Frontal cortex (tissue), 4 donors: ENCODE measurements around the gene UBALD1. TPM values are rescaled to one million over a fixed set of nuclear protein-coding genes. Genes with fewer than 3 reads are reported as not detected.
A peak's percentile ranks its signal among the peaks of the same experiment; 100 is the strongest.
"Not testable (repeated sequence)": the region's sequence is repeated elsewhere in the genome, so short reads cannot be mapped to it uniquely, and the experiment has no call there.

Experiments
- DNase-seq, 2 donors: peaks; one replicate each; pipeline ENCODE4 v3.0.0; 2012; ENCODE audit warnings: low spot score in 2 of 2
- FAIRE-seq: peaks from 2 replicates; lab custom pipeline; 2012; peaks lifted over from hg19 to GRCh38; lab: Jason Lieb, UNC
- total RNA-seq: library from RNA; depleted of rRNA; stranded (reverse); fragments of >200 nt; gene quantifications from one replicate; pipeline ENCODE4 v1.2.3, GENCODE V29; 2014
- donor health status: control.
- donor health status: control.
- donor health status: control.

The UBALD1 gene
- total RNA-seq, result 1.6 TPM

DNA sequence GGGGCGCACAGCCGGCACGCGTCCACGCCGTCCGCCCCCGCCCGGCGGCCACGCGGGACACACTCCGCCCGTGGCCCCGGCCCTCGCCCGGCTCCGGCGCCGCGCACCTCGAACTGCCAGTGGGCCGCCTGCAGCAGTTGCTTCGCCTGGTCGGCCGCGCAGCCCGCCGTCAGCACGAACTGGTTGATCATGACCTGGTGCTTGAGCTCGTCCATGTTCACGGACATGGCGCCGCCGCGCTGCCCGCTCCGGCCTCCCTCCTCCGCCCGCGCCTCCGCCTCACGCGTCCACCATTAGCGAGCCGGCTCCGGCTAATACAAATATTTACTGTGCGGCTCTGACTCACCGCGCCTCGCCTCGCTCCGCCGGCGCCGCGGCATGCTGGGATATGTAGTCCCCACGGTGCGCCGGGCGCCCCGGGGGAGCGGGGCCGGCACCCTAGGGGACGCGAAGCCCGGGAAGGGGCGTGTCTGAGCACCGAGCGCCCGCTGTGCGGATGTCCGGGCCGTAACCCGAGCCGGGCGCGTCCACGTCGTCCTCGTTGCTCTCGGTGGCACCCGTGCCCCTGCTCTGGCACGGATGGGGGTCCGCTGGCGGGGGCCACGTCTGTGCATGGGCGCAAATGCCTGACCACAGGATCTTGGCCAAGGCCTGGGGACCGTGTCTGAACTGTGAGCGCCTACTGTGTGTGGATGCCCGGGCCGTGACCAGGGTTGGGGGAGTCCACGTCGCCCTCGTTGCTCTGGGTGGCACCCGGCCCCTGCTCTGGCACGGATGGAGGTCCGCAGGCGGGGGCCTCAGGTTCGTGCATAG, at the start of gene UBALD1:
UBALD1 (minus strand) TSS at position 318 of the 813 bp plus-strand sequence; CDS start at position 227, 91 bp downstream.
- DNase-seq (peak; percentile 88 to 93), FAIRE-seq (no peak)

GRCh38 chr16:4663777-4664465, 49.2 kb upstream of the UBALD1 start:
- DNase-seq, result no peak
- no peak for FAIRE-seq

DNA sequence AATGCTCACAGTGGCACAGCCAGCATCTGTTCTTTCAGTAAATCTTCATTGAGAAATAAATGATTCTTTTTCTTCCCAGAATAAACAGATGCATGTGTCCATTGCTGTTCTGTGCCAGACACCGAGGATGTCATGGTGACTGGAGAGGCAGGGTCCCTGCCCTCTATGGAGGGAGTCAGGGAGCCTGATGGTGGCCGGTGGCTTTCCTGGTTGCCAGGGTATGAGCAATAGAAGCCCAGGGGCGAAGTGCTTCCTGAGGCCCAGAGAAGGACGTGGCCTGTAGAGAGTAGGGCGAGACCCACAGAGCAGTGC, 48.7 kb upstream of the UBALD1 start:
- FAIRE-seq (no peak), DNase-seq (no peak)

- FAIRE-seq (no peak), DNase-seq (no peak)
These were observed 47.0 kb upstream of the UBALD1 start for GRCh38 chr16:4661661-4662060.

DNA sequence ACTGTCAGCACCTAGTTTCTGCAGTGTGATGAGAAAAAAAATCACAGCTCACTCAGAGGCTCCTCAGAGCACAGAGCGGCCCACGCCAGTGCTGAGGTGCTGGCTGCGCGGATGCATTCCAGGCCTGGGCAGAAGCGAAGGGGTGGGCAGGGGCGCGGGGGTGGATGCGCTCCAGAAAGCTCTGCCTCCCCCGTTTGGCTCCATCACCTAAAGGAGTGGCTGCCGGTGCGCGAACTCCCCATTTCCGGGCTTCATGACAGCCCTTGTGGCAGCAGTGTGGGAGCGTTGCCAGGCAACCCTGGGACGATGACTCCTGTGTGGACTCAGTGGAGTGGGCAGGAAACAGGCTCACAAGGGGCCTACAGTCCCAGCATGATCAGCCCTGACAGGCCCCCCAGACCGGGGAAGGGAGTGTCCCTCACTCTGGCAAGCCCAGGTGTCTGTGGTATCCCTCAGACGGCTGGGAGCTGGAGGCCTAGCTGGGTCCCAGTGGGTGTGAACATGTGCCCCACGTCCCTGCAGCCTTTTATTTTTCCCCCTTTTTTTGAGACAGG, 45.8 kb upstream of the UBALD1 start:
- DNase-seq (peak in 1 of 2 donors; percentile 77), FAIRE-seq (no peak)

DNA sequence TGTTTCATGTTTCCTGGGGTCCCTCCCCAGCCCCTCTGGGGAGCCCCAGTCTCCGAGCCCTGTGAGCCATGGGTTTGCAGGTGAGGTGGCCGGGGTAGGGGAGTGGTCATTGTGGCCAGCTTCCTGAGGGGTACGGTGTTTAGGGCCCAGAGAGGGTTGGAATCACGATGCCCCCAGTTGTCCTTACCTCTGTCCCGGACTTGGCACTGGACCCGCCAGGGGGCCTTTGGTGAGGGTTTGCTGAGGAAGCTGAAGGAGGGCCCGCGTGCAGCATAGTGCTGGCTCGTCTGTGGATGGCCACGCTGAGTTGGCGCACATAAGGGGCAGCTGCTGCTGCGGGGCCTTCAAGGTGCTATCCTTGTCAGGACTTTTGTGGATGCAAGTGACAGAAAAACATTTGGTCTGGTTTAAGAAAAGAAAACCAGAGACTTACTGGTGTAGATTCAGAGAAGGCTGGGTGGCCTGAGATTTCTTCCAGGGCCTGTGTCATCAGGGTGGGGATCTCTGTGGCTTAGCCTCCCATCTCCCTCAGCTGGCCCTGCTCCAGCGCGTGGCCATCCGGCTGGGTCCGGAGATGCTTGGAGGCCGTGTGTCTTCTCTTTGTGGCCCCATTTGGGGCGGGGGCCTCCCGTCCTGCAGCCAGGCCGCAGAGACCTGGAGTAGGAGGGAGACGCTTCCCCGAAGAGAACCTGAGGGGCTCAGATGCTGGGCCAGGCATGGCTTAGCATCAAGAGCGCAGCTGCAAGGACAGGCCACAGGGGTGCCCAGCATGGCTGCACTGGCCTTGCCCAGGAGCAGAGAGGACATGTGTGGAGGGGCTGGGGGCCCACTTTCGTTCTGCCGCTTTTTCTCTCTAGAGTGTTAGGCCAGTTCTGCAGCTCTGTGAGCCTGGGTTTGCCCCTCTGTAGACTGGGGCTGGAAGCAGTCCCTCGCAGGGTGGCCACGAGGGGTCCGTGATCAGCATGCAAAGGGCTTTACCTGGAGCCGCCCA, 45.0 kb upstream of the UBALD1 start:
- no peak for DNase-seq
- no peak for FAIRE-seq

DNA sequence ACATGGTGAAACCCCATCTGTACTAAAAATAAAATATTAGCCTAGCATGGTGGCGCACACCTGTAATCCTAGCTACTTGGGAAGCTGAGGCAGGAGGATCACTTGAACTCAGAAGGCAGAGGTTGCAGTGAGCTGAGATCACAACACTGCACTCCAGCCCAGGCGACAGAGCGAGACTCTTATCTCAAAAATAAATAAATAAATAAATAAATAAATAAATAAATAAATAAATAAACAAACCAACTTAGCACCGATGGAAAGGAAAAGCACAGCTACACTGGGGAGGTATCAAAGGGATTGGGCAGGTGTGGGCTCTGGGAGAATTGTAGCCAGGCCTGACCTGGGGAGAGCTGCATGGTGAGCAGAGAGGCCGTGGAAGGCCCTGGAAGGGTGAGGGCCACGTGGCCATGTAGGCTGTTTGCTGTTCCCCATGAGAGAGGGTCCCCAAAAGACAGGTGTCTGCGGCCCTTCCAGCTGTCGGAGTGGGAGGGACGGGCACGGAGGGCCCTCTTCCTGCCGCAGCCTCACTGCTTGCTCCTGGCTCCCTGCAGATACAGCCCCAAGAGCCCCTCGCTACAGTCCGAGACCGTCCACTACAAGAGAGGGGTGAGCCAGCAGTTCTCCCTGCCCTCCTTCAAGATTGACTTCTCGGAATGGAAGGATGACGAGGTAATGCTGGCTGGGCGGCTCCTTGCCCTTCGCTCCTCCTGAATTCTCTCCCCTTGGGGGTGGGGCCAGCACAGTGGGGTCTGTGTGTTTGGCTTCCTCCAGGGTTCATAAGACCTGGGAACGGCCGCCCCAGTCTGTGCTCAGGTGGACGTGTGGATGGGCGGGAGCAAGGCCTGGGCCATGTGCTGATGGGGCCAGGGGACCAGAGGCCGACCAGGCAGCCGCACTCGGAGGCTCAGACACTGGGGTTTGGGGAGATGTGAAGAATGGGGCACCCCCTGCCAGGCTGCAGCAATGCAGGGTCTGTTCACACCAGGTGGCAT, 42.3 kb upstream of the UBALD1 start:
- DNase-seq (no peak), FAIRE-seq (no peak)

DNA sequence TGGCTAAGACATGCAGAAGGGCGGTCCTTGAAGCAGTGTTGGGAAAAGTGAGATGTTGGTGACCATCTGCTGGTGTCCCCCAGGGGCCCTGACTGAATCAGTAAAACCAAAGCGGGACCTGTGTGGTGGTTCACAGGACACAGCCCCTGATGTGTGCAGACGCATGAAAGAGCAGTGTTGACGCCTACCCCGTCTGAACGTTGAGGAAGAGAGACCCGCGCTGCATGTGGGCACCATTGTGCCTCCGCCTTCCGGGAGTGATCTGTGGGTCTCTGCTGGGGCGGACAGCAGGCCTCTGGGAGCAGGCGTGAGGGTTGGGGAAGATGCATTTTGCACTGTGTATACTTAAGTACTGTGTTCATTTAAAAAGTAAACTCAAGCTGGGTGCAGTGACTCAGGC, 41.5 kb upstream of the UBALD1 start:
- no peak for DNase-seq
- FAIRE-seq, result no peak

DNA sequence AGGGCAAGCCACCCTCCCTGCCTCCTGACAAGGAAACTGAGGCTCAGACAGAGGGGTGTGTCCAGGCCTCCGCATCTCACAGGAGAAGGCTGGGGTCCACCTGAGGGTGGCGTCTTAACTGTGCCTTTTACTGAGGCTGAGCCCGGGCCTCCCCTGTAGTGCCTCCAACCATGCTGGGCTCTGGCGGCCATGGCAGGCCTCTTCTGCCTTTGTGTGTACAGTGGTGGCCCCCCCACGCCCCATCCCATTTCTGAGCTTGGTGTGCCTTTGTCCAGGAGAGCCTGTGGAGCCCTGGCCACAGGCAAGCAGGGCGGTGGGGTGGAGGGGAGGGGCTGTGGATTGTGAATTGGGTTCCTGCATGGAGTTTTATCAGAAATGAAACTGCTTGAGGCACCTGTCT, 41.1 kb upstream of the UBALD1 start:
- FAIRE-seq (no peak), DNase-seq (no peak)

- FAIRE-seq (no peak), DNase-seq (no peak)
These were observed 40.4 kb upstream of the UBALD1 start for GRCh38 chr16:4654964-4655590.

- no peak for DNase-seq
These were observed 39.6 kb upstream of the UBALD1 start for GRCh38 chr16:4654011-4654963.

DNA sequence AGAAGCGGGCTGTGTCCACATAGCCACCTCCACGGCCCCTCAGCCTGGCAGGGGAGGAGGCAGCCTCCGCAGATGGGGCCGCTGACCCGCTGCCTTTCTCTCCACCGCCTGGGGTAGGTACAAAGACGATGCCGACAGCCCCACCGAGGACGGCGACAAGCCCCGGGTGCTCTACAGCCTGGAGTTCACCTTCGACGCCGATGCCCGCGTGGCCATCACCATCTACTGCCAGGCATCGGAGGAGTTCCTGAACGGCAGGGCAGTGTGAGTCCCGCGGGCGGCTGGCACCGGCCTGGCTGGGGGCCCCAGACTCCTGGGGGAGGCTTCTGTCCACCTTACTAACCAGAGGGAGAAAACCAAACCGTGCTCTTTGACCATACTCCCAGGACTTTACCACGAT, 37.9 kb upstream of the UBALD1 start:
- FAIRE-seq (no peak), DNase-seq (no peak)

More at GRCh38 chr16:4654011-4654963, 39.6 kb upstream of the UBALD1 start:
- FAIRE-seq, result no peak

DNA sequence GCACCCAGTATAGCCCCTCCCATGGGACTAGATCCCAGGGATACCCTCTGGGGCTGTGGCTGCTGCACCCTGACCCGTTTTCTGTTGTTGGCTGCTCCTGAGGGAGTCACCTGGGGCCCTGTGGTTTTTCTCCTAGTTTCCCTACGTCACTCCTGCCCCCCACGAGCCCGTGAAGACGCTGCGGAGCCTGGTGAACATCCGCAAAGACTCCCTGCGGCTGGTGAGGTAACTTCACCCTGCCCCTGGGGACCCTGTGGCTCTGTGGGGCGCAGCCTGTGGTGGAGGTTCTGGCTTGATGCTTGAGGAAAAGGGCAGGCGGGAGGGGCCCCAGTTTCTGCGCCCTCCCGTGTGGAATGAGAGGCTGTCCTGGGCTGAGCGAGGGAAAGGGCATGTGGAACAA, 37.1 kb upstream of the UBALD1 start:
- FAIRE-seq, result no peak
- DNase-seq, result no peak

- FAIRE-seq, result not testable (repeated sequence)
These were observed 35.9 kb upstream of the UBALD1 start for GRCh38 chr16:4650443-4651074.

GRCh38 chr16:4649744-4650442, 35.2 kb upstream of the UBALD1 start:
- FAIRE-seq (no peak), DNase-seq (no peak)

More at GRCh38 chr16:4650443-4651074, 35.9 kb upstream of the UBALD1 start:
- DNase-seq, result peak in 1 of 2 donors; percentile 68

GRCh38 chr16:4648917-4649316, 34.2 kb upstream of the UBALD1 start:
- FAIRE-seq, result no peak
- no peak for DNase-seq
